NCI-H128 (cell line): Measurements from ENCODE around the gene PIM2.
"Not testable (repeated sequence)": the region's sequence is repeated elsewhere in the genome, so short reads cannot be mapped to it uniquely, and the experiment has no call there.

Experiments used
- DNase-seq: peaks from one replicate; lab custom pipeline; 2025; ENCODE audit not compliant: unreplicated experiment; lab: John Stamatoyannopoulos, UW

The PIM2 gene

GRCh38 chrX:48883729-48884128, 35.1 kb downstream of the PIM2 start:
- DNase-seq, result no peak

- DNase-seq, result not testable (repeated sequence)
Measured at GRCh38 chrX:48876944-48877343, 41.9 kb downstream of the PIM2 start.

- not testable (repeated sequence) for DNase-seq
Measured at GRCh38 chrX:48872017-48872416, 46.8 kb downstream of the PIM2 start.

GRCh38 chrX:48864210-48864609, 54.6 kb downstream of the PIM2 start:
- no peak for DNase-seq
